ENCODE data around the gene RSRC1. TPM values are rescaled to one million over a fixed set of nuclear protein-coding genes. Genes with fewer than 3 reads are reported as not detected.

Gene RSRC1
- total and polyA plus RNA-seq, 2 of the 13 experiments (the other 11 are each of a cell fraction or from before 2014, with no cell fraction given): 4.9 to 63.0 TPM

- FAIRE-seq (no peak), DNase-seq (ENCODE audit: low spot score) (no peak), ATAC-seq (no peak)
- H3K36me3 ChIP-seq (replicated peaks in 1 of 2; ENCODE audit: control insufficient read depth in 1 of 2, insufficient read depth in 2 of 2, low read length in 2 of 2): no peaks in the 10 kb centered on the region
- no peak overlapping the region for H2AFZ ChIP-seq (ENCODE audit: low read length)
- no TSS peak for BruUV-seq (replicated peaks)
- H3K4me2 ChIP-seq (ENCODE audit: low read depth, low read length): no peak overlapping the region
- H3K27me3 ChIP-seq (ENCODE audit: control insufficient read depth in 1 of 2, insufficient read depth in 2 of 2, low read length in 2 of 2): no peaks in the 10 kb centered on the region
- H3K27ac ChIP-seq (ENCODE audit: extremely low read length, insufficient read depth, low read length): no peak overlapping the region
- H3K9ac ChIP-seq (ENCODE audit: insufficient read depth, low read depth, low read length): no peak overlapping the region
- H3K79me2 ChIP-seq (ENCODE audit: insufficient read depth, low read length): no peaks in the 10 kb centered on the region
- WGBS (ENCODE audit: low lambda C conversion rate): 0% methylated on average over 1 of the region's 1 CpG
- no peaks in the 10 kb centered on the region for H3K9me3 ChIP-seq (ENCODE audit: low read length)
- no peak overlapping the region for H3K4me3 ChIP-seq (replicated peaks in 1 of 3; ENCODE audit: insufficient read depth in 1 of 3, low read depth in 2 of 3, low read length in 3 of 3)
- intact Hi-C loops (cut with micrococcal nuclease; ENCODE audit: unreplicated experiment): no loop called here
- ChIA-PET POLR2A (no interaction called here), CTCF (ENCODE audit: low intra/inter-chr PET ratio, low total read pairs) (no interaction called here)
- in situ Hi-C loops (cut with HindIII; ENCODE audit: extremely low pct_ligation_motif_present, low pct_unique_long_range_greater_than_20kb): no loop called here
- no peaks in the 10 kb centered on the region for H4K20me1 ChIP-seq (ENCODE audit: insufficient read depth, low read length)
- TF ChIP-seq ATF4 (CRISPR knock-in tag; IDR thresholded peaks at IDR 0.05) (no peak), HNRNPL (IDR thresholded peaks at IDR 0.05; ENCODE audit: low read depth, low read length) (no peak), HINFP (CRISPR knock-in tag; IDR thresholded peaks at IDR 0.05; ENCODE audit: low read depth) (no peak), CBFB (CRISPR knock-in tag; IDR thresholded peaks at IDR 0.05) (no peak), KLF16 (CRISPR knock-in tag; IDR thresholded peaks at IDR 0.05) (no peak), ELF4 (CRISPR knock-in tag; IDR thresholded peaks at IDR 0.05; ENCODE audit: borderline replicate concordance) (no peak), NFAT5 (CRISPR knock-in tag; IDR thresholded peaks at IDR 0.05) (no peak), CHD2 (IDR thresholded peaks at IDR 0.05; ENCODE audit: low read depth, low read length) (no peak), ADNP (CRISPR knock-in tag; IDR thresholded peaks at IDR 0.05) (no peak), HOMEZ (CRISPR knock-in tag; IDR thresholded peaks at IDR 0.05; ENCODE audit: low read depth) (no peak), SMARCC2 (IDR thresholded peaks at IDR 0.05) (no peak), XRCC5 (optimal IDR thresholded peaks at IDR 0.05; ENCODE audit: low read length) (no peak), BHLHE40 (IDR thresholded peaks at IDR 0.05; ENCODE audit: low read length) (no peak), SOX5 (CRISPR knock-in tag; IDR thresholded peaks at IDR 0.05; ENCODE audit: borderline replicate concordance) (no peak), RBM39 (IDR thresholded peaks at IDR 0.05; ENCODE audit: low read depth, low read length, poor library complexity, severe bottlenecking) (no peak)
- no peaks in the 10 kb centered on the region for H3K4me1 ChIP-seq (ENCODE audit: insufficient read depth, low read length)
Measured at GRCh38 chr3:158086361-158086760, 23.5 kb upstream of the RSRC1 start.

Data from HepG2 (cell line).